ENCODE data around the gene KIF21B.

- TF ChIP-seq CTCF (IDR thresholded peaks at IDR 0.05) (no peak), EP300 (IDR thresholded peaks at IDR 0.05) (no peak), POLR2A (IDR thresholded peaks at IDR 0.05) (no peak)
Measured at GRCh38 chr1:200982071-200982945, 41.2 kb downstream of the KIF21B start.
